GM20000 (cell line): ENCODE measurements around the gene CNTNAP5.

ENCODE experiments used
- DNase-seq: peaks from one replicate; pipeline ENCODE4 v3.0.0; 2012; ENCODE audit warnings: low spot score
- TF ChIP-seq, protein P1 (sequence below): IDR thresholded peaks from 2 replicates; pipeline ENCODE4 v1.5.1; 2012; ENCODE audit warnings: mild to moderate bottlenecking, control low read depth; ENCODE audit errors: extremely low read depth, missing control alignments

The CNTNAP5 gene

DNA sequence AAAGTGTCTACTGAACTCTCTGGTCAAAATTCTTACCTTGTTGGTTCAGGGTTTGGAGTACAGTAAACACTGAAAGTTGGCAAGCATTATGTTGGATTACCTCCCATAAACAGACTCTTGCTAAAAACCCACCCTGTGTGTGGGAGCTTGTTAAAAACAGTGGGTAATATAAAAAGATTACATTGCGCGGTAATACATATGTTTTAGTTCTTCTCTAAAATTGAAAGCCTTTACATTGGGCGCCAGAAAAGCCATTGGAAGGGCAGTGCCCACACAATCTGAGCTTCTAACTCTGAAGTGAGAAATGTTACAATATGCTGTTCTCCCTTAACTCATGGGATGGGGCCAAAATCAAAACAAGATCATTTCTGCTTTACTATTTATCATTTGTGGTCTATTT lies 510.7 kb downstream of the CNTNAP5 start:
- TF ChIP-seq, protein P1, sequence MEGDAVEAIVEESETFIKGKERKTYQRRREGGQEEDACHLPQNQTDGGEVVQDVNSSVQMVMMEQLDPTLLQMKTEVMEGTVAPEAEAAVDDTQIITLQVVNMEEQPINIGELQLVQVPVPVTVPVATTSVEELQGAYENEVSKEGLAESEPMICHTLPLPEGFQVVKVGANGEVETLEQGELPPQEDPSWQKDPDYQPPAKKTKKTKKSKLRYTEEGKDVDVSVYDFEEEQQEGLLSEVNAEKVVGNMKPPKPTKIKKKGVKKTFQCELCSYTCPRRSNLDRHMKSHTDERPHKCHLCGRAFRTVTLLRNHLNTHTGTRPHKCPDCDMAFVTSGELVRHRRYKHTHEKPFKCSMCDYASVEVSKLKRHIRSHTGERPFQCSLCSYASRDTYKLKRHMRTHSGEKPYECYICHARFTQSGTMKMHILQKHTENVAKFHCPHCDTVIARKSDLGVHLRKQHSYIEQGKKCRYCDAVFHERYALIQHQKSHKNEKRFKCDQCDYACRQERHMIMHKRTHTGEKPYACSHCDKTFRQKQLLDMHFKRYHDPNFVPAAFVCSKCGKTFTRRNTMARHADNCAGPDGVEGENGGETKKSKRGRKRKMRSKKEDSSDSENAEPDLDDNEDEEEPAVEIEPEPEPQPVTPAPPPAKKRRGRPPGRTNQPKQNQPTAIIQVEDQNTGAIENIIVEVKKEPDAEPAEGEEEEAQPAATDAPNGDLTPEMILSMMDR, result no peak
- no peak for DNase-seq

DNA sequence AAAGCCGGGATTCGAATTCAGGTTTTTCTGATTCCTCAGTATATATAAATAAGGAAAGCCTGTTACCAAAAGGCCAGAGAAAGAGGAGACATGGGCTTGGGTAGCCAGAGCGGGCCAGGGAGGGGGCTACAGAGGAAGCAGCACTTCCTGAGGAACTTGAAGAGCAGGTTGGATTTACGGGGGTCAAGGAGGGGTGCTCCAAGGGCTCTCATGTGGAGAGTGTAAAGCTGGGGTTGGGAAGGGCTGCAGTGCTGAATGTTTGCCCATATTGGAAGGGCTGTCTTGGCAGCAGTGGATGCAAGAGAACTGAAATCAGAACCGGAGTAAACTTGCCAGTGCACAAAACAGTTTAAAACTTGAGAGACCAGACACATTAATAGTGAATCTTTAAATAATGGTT lies 511.5 kb downstream of the CNTNAP5 start:
- DNase-seq, result no peak
- TF ChIP-seq, protein P1, result no peak

DNA sequence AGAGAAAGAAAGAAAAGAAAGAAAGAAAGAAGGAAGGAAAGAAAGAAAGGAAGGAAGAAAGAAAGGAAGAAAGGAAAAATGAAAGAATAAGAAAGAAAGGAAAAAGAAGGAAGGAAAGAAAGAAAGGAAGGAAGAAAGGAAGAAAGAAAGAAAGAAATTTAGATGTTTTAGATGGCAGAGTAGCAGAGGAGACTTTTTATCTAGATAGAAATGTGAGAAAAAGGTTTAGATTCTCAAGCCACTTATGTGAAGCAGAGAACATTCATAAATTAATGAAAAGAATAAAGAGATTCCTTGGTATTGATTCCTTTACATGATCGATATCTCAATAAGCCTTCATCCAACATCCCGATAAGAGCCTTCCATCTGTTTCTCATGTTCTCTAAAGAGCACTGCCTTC lies 513.5 kb downstream of the CNTNAP5 start:
- no peak for DNase-seq
- TF ChIP-seq, protein P1, result no peak

DNA sequence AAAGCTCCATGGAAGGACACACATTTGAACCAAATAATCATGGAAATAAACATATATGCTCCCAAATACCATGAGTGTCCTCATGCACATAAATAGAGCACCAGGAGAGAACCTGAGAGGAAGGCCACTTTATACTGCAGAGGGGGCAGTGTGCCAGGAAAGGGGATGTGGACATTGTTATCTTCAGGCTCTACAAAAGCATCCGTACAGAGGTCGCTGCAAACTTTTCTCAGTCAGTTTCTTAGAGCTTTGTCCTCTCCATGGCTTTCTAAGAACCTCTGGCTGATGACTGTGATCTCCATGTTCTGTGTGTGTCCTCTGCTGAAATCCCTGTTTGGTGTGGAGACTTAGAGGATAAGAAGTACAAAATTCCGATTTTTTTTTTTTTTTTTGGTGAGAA lies 515.7 kb downstream of the CNTNAP5 start:
- TF ChIP-seq, protein P1, result no peak

DNA sequence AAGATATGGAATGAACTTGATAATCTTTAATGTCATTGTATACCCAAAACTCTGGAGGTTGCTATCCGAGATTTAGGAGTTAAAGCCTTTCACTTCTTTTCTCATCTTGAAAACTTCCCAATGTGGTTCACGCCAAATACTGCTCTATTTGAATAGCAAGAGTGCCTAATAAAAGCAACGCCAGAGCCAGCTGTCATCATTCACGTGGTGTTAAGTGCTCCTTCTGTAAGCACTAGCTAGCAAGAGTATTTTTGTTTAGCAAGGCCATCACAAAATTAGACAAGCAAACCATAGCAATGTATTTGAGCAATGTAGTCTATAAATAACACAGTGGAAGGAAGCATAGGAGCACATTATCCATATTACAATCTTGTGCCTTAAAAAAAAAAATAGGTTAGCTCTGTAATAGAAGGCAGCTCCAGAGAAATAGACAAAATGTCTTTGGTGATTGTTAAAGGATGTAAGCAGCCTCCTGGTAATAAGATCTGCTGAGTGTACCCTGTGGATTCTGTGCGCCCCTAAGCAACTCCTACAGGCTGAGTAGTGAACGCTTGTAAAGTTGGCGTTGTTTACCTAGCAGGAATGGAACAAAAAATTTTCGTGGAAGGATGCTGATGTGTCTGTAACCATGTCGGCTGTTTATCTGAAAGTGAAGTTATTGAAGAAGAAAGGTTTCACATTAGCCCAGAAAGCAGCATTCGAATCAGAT lies 518.0 kb downstream of the CNTNAP5 start:
- DNase-seq, result no peak
- TF ChIP-seq, protein P1, result no peak

More for the DNA sequence above, 515.7 kb downstream of the CNTNAP5 start:
- DNase-seq, result no peak

DNA sequence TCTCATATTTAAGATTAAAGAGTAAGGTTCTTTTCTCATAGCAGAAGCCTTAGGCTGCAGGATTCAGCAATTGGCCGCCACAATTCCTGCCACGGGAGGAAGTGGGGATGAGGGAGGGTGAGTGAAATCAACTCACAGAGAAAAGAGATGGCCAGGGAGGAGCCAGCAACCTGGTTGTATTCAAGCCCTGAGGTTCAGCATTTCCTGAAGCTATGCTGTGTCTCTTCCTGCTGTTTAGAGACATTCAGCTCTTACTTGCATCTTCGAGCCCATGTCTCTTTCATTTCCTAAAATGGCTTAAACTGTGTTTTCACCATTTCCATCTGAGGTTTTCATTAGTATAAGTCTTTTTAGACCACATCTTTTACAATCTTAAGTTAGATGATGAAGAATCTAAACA lies 522.6 kb downstream of the CNTNAP5 start:
- TF ChIP-seq, protein P1, result no peak
- DNase-seq, result no peak

DNA sequence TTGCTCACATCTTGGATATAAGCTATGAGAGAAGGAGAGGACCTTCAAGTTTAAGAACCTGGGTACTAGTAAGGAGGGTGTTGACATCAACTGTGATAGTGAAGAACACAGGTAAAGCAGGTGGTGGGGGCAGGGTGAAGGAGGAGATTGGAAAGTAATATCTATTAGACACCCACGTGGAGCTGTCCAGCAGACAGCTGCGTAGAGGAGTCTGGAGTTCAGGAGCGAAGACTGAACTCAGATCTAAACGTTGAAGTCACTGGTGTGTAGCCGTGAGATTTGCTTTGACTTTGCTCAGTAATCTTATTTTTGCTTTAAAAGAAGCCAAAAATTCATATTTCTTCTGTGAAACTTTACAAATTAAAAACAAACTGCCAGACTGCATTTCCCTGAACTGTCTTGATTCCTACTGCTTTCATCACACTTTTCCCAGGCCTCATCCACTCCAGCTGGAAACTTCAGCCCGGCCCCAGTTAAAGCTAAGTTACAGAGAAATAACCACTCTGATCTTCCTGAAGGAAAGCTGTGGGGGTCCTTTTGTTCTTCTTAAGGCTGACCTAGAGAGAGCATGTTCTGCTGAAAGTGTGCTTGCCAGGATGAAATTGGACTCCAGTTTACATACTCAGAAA lies 533.3 kb downstream of the CNTNAP5 start:
- DNase-seq, result no peak
- TF ChIP-seq, protein P1, result no peak
